LNCAP (cell line): ENCODE results near the gene ZNF789.

Experiments
- TF ChIP-seq, protein P1 (sequence below): fragments of 450-650 bp; IDR thresholded peaks from 2 replicates; pipeline ENCODE4 v1.5.1; 2017; ENCODE audit warnings: mild to moderate bottlenecking

The ZNF789 gene

GRCh38 chr7:99472561-99473314 is at the start of gene ZNF789:
TSS of gene ZNF789 (plus strand) at chr7:99472890. CDS start at chr7:99476457, 3,567 bp downstream.
- TF ChIP-seq, protein P1, sequence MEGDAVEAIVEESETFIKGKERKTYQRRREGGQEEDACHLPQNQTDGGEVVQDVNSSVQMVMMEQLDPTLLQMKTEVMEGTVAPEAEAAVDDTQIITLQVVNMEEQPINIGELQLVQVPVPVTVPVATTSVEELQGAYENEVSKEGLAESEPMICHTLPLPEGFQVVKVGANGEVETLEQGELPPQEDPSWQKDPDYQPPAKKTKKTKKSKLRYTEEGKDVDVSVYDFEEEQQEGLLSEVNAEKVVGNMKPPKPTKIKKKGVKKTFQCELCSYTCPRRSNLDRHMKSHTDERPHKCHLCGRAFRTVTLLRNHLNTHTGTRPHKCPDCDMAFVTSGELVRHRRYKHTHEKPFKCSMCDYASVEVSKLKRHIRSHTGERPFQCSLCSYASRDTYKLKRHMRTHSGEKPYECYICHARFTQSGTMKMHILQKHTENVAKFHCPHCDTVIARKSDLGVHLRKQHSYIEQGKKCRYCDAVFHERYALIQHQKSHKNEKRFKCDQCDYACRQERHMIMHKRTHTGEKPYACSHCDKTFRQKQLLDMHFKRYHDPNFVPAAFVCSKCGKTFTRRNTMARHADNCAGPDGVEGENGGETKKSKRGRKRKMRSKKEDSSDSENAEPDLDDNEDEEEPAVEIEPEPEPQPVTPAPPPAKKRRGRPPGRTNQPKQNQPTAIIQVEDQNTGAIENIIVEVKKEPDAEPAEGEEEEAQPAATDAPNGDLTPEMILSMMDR, result no peak

DNA sequence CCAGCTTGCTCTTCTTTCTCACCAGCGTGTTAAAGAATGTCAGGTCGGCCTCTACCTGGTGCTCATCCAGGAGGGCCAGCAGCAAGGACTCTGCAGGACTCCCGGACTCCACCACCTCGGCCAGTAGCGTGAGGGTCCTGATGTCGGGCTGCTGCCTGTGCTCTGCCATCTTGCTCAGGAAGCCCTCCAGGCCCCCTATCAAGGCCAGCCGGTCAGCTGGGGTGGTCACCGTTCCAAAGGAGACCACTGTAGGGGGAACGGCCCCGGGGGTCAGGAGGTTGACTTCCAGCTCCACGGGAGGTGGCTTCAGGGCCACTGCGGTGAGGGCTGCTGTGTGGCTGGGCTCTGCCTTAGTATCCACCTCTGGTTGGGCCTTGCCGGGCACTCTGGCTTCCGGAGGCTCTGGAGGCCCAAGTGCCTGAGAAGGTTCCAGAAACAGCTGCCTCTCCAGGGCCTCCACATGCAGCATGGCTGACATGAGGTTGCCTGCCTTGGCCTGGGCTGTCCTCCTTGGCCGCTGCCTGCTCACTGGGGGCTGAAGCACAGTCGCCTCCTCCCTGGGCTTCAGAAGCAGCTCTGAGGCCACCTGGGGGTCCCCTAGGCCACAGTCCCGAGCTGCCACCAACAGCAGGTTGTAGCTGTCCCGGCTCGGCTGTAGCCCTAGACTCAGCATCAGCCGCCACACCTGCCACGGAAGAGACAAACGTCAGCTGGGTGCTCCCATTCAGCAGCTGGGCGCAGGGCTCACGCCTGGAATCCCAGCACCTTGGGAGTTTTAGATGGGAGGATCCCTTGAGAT is 47.6 kb upstream of the ZNF789 start:
- TF ChIP-seq, protein P1, result no peak

GRCh38 chr7:99428972-99429566 is 43.6 kb upstream of the ZNF789 start:
- TF ChIP-seq, protein P1, result no peak

DNA sequence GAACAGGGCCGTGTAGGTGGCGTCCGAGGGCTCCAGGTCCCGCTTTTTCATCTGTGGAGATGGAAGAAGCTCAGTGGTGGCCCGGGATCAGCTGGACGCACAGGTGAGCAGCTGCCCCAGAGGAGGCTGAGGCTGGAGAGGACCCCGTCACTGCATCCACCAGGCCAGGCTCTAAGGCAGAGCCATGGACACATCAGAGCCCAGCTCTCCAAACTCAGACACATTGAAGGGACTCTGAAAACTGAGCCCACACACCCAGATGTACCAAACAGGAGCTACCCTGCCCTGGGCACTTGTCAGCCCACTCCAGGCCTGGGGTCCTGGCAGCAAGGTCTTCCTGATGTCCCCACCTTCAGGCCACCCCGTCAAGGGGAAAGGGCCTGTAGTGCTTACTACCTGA is 42.9 kb upstream of the ZNF789 start:
- TF ChIP-seq, protein P1, result no peak

DNA sequence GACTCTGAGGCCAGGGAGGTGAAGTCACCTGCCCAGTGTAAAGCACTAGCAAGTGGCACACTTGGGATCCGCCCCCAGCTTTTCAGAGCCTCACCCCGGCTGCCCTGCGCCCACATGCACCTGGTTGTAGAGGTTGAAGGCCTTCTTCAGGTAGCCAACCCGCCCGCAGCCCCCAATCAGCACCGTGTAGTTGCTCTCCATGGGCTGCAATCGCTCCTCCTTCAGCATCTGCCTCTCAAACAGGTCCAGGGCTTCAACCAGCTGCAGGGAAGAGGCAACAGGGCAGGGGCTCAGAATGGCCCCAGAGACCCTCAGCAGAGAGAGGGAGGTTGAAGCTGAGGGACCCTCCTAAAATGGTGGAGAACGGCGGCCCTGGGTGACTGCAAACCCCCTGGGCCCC is 39.5 kb upstream of the ZNF789 start:
- TF ChIP-seq, protein P1, result no peak

DNA sequence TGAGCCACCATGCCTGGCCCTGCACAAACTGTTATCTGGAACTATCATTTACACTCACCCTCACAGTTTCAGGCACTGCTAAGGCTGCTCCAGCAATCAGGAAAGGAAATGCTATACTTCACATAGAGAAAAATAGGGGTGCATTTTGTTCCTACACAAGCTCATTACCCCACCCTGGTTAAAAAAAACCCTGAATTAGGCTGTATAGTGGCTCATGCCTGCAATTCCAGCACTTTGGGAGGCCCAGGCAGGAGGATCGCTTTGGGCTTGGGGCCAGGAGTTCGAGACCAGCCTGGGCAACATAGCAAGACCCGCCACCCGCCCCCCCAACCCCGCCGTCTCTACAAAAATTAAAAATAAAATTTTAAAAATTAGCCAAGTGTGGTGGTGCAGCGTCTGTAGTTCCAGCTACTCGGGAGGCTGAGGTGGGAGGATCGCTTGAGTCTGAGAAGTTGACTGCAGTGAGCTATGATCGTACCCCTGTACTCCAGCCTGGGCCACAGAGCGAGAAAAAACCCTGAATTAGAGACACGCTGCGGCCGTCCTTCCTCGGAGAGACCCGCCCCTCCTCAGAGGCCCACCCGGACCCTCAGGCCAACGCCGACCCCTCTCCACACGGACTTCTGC is 34.6 kb upstream of the ZNF789 start:
- TF ChIP-seq, protein P1, result no peak
